MM.1S (cell line): ENCODE data around the gene FPR1.

ENCODE experiments used
- EZH2 ChIP-seq: fragments of 300-600 bp; sonication (generic); optimal IDR thresholded peaks from 2 replicates; pipeline ENCODE3; 2017; ENCODE audit warnings: low read depth, mild to moderate bottlenecking, antibody characterized with exemption, low read length, mixed read lengths
- TF ChIP-seq, protein P1 (sequence below): fragments of 300-600 bp; sonication (generic); IDR thresholded peaks from 2 replicates; pipeline ENCODE4 v1.5.1; 2016; ENCODE audit warnings: antibody characterized with exemption, low read length, mixed read lengths

DNA sequence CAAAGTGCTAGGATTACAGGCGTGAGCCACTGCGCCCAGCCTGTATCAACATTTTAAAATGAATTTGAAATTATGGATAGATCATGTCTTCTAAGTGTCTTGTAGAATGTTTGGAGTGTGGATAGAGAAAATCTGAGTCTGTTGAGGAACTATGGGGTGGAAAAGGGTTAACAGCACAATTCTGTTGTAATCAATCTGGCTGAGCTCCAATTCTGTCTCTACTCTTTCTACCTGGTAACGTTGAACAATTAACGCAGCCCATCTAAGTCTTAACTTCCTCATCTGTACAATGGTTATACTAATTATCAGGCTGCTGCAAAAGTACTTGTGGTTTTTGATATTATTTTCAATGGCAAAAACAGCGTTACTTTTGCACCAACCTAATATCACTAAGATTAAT, 13.4 kb upstream of the FPR1 start:
- TF ChIP-seq, protein P1, sequence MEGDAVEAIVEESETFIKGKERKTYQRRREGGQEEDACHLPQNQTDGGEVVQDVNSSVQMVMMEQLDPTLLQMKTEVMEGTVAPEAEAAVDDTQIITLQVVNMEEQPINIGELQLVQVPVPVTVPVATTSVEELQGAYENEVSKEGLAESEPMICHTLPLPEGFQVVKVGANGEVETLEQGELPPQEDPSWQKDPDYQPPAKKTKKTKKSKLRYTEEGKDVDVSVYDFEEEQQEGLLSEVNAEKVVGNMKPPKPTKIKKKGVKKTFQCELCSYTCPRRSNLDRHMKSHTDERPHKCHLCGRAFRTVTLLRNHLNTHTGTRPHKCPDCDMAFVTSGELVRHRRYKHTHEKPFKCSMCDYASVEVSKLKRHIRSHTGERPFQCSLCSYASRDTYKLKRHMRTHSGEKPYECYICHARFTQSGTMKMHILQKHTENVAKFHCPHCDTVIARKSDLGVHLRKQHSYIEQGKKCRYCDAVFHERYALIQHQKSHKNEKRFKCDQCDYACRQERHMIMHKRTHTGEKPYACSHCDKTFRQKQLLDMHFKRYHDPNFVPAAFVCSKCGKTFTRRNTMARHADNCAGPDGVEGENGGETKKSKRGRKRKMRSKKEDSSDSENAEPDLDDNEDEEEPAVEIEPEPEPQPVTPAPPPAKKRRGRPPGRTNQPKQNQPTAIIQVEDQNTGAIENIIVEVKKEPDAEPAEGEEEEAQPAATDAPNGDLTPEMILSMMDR, result no peak
- TF ChIP-seq EZH2, result no peak
